Stimulated activated CD4-positive, alpha-beta T cell treated with anti-CD3 and anti-CD28 coated beads, Interleukin-2, amount 100 ng/mL, for 24 hours (primary cell): ENCODE results near the gene RUSF1.
"Not testable (repeated sequence)": the region's sequence is repeated elsewhere in the genome, so short reads cannot be mapped to it uniquely, and the experiment has no call there.

Experiments used
- DNase-seq, 2 donors: peaks; one replicate each; pipeline ENCODE4 v3.0.0-alpha.2; 2020

Gene RUSF1

DNA sequence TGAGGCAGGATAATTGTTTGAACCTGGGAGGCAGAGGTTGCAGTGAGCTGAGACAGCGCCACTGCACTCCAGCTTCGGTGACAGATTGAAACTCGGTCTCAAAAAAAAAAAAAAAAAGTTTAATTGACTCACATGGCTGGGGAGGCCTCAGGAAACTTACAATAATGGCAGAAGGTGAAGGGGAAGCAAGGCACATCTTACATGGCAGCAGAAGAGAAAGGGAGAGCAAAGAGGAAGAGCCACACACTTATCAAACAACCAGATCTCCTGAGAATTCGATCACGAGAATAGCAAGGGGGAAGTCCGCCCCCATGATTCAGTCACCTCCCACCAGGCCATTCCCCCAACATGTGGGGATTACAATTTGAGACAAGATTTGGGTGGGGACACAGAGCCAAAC is 62.3 kb downstream of the RUSF1 start:
- not testable (repeated sequence) for DNase-seq

DNA sequence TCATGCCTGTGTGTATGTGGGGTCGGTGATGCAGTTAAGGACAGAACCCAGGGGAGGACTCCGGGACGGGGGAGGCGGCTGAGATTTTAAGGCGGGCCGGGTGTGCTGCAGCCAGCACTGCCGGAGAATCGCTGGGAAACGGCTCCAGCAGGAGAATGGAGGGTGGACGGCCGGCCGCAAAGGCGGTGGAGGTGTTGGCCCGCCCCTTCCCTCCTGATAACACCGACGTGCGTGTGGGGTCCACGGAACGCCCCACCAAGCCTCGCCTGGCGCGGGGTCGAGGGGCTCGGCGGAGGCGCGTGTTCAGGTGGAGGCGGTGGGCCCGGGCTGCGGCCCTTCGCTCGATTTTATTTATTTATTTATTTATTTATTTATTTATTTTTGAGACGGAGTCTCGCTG is 66.2 kb downstream of the RUSF1 start:
- no peak for DNase-seq

DNA sequence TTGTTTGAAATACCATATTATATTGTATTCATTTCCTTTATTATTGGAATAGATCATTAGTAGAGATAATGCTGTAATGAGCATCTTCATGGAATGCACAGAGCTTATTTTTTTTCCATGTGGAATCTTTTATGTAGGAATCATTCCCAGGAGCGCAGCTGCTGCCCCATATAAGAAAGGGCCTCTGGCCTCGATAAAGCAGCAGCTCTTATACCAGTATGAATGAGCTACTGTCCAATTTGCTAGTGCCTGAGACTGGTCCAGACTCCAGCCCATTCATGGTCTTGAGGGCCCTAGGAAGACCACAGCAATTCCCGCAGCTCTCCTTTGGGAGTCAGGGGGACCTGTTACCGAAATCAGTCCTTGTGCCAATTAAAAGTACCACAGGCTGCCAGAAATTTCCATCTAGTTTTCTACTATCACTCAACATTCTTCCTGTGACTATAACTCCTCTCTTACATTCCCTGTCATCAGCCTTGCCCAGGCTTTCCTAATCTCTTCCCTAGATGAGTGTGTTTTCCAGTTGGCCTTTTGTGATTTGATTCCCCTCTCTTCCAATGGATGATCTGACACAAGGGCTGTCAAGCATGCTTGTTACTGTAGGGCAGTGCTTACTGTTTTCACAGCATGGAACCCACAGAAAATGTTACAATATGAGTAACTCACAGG is 67.5 kb downstream of the RUSF1 start:
- no peak for DNase-seq

DNA sequence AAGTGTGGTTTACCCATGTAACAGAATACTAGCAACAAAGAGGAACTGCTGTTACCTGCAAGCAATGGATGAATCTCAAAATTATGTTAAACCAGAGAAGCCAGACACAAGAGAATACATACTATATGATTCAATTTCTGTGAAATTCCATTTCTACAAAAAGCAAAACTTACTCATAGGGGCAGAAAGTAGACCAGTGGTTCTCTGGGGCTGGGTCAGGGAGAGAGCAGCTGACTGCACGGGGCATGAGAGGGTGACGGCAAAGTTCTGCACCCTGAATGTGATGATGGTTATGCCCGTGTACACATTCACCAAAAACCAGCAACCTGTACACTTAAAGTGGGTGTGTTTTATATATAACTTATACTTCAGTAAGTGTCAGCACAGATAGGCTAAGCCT is 68.7 kb downstream of the RUSF1 start:
- no peak for DNase-seq
